Caco-2 (cell line): ENCODE results near the gene PLCB1. TPM values are rescaled to one million over a fixed set of nuclear protein-coding genes. Genes with fewer than 3 reads are reported as not detected.

Experiments
- BruUV-seq: library from RNA; stranded (reverse); fragments of 400-500 nt; replicated peaks from 2 replicates; lab custom pipeline; 2021; lab: Mats Ljungman, UMichigan
- CTCF ChIA-PET: fragments of 300-600 bp; sonication (Branson Sonifier 250); formaldehyde crosslinking; loops from one replicate; lab custom pipeline; 2022; ENCODE audit warnings: antibody characterized with exemption; lab: Charles Lee
- POLR2A ChIA-PET: fragments of 300-600 bp; sonication (Branson Sonifier 250); formaldehyde crosslinking; loops from one replicate; lab custom pipeline; 2022; ENCODE audit warnings: antibody characterized with exemption; lab: Charles Lee
- DNase-seq, 2 experiments: peaks; one replicate each; pipeline versions ENCODE4 v3.0.0 to v3.0.0-alpha.2; 2020 to 2022
- H3K27me3 ChIP-seq: replicated peaks from 2 replicates; pipeline ENCODE4 v1.6.0; 2011; ENCODE audit warnings: low read length; ENCODE audit not compliant: control insufficient read depth, insufficient read depth
- H3K36me3 ChIP-seq: 2 replicates; pipeline ENCODE4 v1.5.1; 2011; ENCODE audit warnings: low read length; ENCODE audit not compliant: control insufficient read depth, insufficient read depth
- H3K4me1 ChIP-seq: fragments of 250-450 bp; sonication (Bioruptor Pico); 2 replicates; pipeline ENCODE4 v1.5.1; 2020; ENCODE audit warnings: mild to moderate bottlenecking
- H3K4me3 ChIP-seq: 2 replicates; pipeline ENCODE4 v1.5.1; 2011; ENCODE audit warnings: low read depth, mild to moderate bottlenecking, control low read depth, low read length
- H3K9me3 ChIP-seq: fragments of 250-450 bp; sonication (Bioruptor Pico); 2 replicates; pipeline ENCODE4 v1.5.1; 2020; ENCODE audit warnings: mild to moderate bottlenecking, moderate library complexity
- H3K27ac Mint-ChIP-seq: one replicate; pipeline ENCODE4 v1.8.0; 2022; ENCODE audit warnings: mixed read lengths; ENCODE audit not compliant: unreplicated experiment
- H3K27me3 Mint-ChIP-seq: one replicate; pipeline ENCODE4 v1.8.0; 2022; ENCODE audit warnings: mixed read lengths; ENCODE audit not compliant: insufficient read depth, unreplicated experiment
- H3K36me3 Mint-ChIP-seq: one replicate; pipeline ENCODE4 v1.8.0; 2022; ENCODE audit warnings: mild to moderate bottlenecking, mixed read lengths; ENCODE audit not compliant: insufficient read depth, unreplicated experiment
- H3K4me1 Mint-ChIP-seq: one replicate; pipeline ENCODE4 v1.8.0; 2022; ENCODE audit warnings: low read depth, mixed read lengths; ENCODE audit not compliant: unreplicated experiment
- H3K4me3 Mint-ChIP-seq: one replicate; pipeline ENCODE4 v1.8.0; 2022; ENCODE audit warnings: mild to moderate bottlenecking, moderate library complexity, mixed read lengths; ENCODE audit not compliant: unreplicated experiment
- H3K9me3 Mint-ChIP-seq: one replicate; pipeline ENCODE4 v1.8.0; 2022; ENCODE audit warnings: mixed read lengths; ENCODE audit not compliant: unreplicated experiment
- intact Hi-C: fragments of 100-400 bp; cut with micrococcal nuclease; formaldehyde crosslinking; loops from one replicate; pipeline ENCODE4 v1.10.0; 2022; ENCODE audit not compliant: unreplicated experiment
- total RNA-seq: library from RNA; stranded (reverse); gene quantifications from 2 replicates; pipeline ENCODE4 v1.2.3, GENCODE V29; 2022
- TF ChIP-seq, protein P1 (sequence below), 2 experiments: fragments of 200-600 bp in 1 of 2; IDR thresholded peaks; 1 replicate in 1 of 2; 2 replicates in 1 of 2; pipeline versions ENCODE4 v1.5.1 to v1.8.0; 2011 to 2022; ENCODE audit warnings: antibody characterized with exemption in 1 of 2, control low read depth in 1 of 2, inconsistent platforms in 1 of 2, low read depth in 1 of 2, low read length in 1 of 2, mild to moderate bottlenecking in 1 of 2, moderate library complexity in 1 of 2; ENCODE audit not compliant: insufficient read depth in 1 of 2, severe bottlenecking in 1 of 2, unreplicated experiment in 1 of 2

PLCB1 gene
- total RNA-seq, 1 experiment from 2014 or later = 105 TPM

DNA sequence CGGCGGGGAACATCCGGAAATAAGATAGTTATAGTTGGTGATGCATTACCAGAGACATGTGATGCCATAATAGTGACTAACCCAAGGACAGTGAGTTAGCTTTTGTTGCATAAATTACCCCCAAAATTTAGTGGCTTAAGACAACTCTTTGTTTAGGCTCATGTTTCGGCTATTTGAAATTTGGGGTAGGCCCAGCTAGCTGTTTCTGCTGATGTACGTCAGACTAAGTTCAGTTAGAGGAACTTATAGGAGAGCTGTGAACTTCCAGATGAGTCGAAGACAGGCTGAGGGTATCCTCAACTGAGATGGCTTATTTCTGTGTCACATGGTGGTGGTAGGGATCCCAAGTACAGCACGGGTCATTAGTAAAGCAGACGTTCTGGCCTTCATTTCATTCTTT is 366.5 kb downstream of the PLCB1 start:
- TF ChIP-seq, protein P1, sequence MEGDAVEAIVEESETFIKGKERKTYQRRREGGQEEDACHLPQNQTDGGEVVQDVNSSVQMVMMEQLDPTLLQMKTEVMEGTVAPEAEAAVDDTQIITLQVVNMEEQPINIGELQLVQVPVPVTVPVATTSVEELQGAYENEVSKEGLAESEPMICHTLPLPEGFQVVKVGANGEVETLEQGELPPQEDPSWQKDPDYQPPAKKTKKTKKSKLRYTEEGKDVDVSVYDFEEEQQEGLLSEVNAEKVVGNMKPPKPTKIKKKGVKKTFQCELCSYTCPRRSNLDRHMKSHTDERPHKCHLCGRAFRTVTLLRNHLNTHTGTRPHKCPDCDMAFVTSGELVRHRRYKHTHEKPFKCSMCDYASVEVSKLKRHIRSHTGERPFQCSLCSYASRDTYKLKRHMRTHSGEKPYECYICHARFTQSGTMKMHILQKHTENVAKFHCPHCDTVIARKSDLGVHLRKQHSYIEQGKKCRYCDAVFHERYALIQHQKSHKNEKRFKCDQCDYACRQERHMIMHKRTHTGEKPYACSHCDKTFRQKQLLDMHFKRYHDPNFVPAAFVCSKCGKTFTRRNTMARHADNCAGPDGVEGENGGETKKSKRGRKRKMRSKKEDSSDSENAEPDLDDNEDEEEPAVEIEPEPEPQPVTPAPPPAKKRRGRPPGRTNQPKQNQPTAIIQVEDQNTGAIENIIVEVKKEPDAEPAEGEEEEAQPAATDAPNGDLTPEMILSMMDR (IDR thresholded peaks at IDR 0.05; ENCODE audit: insufficient read depth in 1 of 2, low read depth in 1 of 2, low read length in 1 of 2, severe bottlenecking in 1 of 2, unreplicated experiment in 1 of 2) = no peak
- ChIA-PET CTCF (no interaction called here), POLR2A (no interaction called here)
- Histone ChIP-seq H3K4me3 (no peak overlapping the region), H3K4me1 (no peaks in the 10 kb centered on the region), H3K36me3 (0 out of 2 replicates have a peak, but pooled peaks cover 1% of the 10 kb centered on the region), H3K27me3 (no peaks in the 10 kb centered on the region), H3K9me3 (no peaks in the 10 kb centered on the region)
- no peaks in the 10 kb centered on the region for H3K36me3 Mint-ChIP-seq
- no peak overlapping the region for H3K27ac Mint-ChIP-seq
- intact Hi-C loops = no loop called here
- H3K27me3 Mint-ChIP-seq = no peaks in the 10 kb centered on the region
- BruUV-seq = no TSS peak
- no peak for DNase-seq
- peaks cover 6% of the 10 kb centered on the region for H3K4me1 Mint-ChIP-seq
- no peak overlapping the region for H3K4me3 Mint-ChIP-seq
- H3K9me3 Mint-ChIP-seq = no peaks in the 10 kb centered on the region

DNA sequence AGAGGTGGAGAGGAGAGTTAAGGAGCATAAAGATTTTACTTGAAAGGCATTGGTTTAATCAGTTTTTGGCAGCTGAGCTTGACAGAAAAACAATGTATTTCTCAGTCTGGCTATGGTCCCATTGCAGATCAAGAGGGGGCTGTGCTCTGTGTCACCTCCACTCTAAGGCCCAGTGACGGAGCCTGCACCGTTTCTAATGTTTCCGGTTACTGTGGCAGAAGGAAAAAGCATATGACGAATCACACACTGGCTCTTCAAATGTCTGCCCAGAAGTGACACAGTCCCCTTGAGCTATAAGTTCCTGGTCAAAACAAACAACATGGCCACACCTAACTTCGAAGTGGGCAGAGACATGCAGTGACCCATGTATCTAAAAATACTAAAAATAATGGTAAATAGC is 372.0 kb downstream of the PLCB1 start:
- no peak overlapping the region for H3K4me3 ChIP-seq
- ChIA-PET CTCF (no interaction called here), POLR2A (no interaction called here)
- Mint-ChIP-seq H3K36me3 (no peaks in the 10 kb centered on the region), H3K9me3 (no peaks in the 10 kb centered on the region), H3K27ac (no peak overlapping the region), H3K27me3 (no peaks in the 10 kb centered on the region), H3K4me3 (no peak overlapping the region), H3K4me1 (no peaks in the 10 kb centered on the region)
- no peaks in the 10 kb centered on the region for H3K4me1 ChIP-seq
- no peaks in the 10 kb centered on the region for H3K27me3 ChIP-seq
- H3K36me3 ChIP-seq = 0 out of 2 replicates have a peak, but pooled peaks cover 1% of the 10 kb centered on the region
- intact Hi-C loops = no loop called here
- no peak for DNase-seq
- BruUV-seq = no TSS peak
- no peaks in the 10 kb centered on the region for H3K9me3 ChIP-seq
- TF ChIP-seq, protein P1 (IDR thresholded peaks at IDR 0.05; ENCODE audit: insufficient read depth in 1 of 2, low read depth in 1 of 2, low read length in 1 of 2, severe bottlenecking in 1 of 2, unreplicated experiment in 1 of 2) = no peak

DNA sequence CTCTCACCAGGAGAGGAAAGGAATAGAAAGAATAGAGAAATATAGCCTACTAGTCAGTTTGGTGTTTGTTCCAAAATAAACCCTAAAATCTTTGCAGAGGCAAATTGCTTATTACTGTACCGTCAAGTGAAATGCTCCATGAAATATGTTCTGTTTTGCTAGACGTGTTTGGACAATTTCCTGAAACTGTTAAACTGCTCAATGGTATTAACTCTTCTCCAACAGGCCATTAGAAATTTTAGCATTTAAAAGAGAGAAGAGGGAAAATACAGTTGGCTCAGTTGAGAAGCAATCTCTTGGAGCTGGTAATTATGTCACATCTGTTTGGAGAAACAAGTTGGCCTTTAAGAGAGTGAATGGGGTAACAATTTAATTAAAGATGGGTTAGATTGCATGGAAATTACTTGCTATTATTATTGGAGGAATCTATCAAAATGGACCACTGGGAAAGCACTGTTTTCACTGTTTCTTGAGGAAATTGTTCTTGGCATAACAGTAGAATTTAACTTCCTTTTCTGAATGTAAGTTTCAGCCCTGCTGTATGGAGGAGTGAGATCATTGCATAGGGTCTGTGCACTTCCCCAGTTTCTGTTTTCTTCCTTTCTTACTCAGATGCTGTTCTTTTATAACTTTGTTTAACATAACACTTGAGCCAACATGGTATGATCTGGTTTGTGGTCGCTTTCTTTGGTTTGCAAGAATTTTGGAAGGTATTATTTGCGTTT is 373.6 kb downstream of the PLCB1 start:
- H3K27me3 Mint-ChIP-seq = no peaks in the 10 kb centered on the region

More for the DNA sequence above, 373.6 kb downstream of the PLCB1 start:
- H3K36me3 ChIP-seq = 0 out of 2 replicates have a peak, but pooled peaks cover 1% of the 10 kb centered on the region
- no peak for DNase-seq
- H3K36me3 Mint-ChIP-seq = no peaks in the 10 kb centered on the region
- H3K9me3 ChIP-seq = no peaks in the 10 kb centered on the region
- no peaks in the 10 kb centered on the region for H3K4me1 ChIP-seq
- TF ChIP-seq, protein P1 (IDR thresholded peaks at IDR 0.05; ENCODE audit: insufficient read depth in 1 of 2, low read depth in 1 of 2, low read length in 1 of 2, severe bottlenecking in 1 of 2, unreplicated experiment in 1 of 2) = no peak
- H3K4me3 Mint-ChIP-seq = no peak overlapping the region
- H3K27ac Mint-ChIP-seq = no peak overlapping the region
- CTCF ChIA-PET = no interaction called here
- POLR2A ChIA-PET = interaction anchor here (0.6 kb wide), 1 partner anchor 12 kb away, joined by 4 read pairs; no protein-coding TSS in a partner anchor
- intact Hi-C loops = no loop called here
- H3K4me1 Mint-ChIP-seq = no peaks in the 10 kb centered on the region
- no TSS peak for BruUV-seq
- H3K27me3 ChIP-seq = no peaks in the 10 kb centered on the region
- H3K4me3 ChIP-seq = no peak overlapping the region
- H3K9me3 Mint-ChIP-seq = no peaks in the 10 kb centered on the region
